A673 (cell line): Measurements from ENCODE around the gene GRK1.

Experiments
- EZH2 ChIP-seq: fragments of 200-600 bp; sonication (generic); IDR thresholded peaks from 2 replicates; pipeline ENCODE4 v1.6.1; 2017; ENCODE audit warnings: borderline replicate concordance, low read depth, mild to moderate bottlenecking, mixed read lengths, antibody characterized with exemption, low read length; ENCODE audit not compliant: poor library complexity, severe bottlenecking
- TF ChIP-seq, protein P1 (sequence below): fragments of 300-800, 200-600 bp; sonication (generic); conservative IDR thresholded peaks from 2 replicates; pipeline ENCODE4 v1.5.1; 2017; ENCODE audit warnings: low read depth, mild to moderate bottlenecking, antibody characterized with exemption, low read length, moderate library complexity, mixed read lengths

DNA sequence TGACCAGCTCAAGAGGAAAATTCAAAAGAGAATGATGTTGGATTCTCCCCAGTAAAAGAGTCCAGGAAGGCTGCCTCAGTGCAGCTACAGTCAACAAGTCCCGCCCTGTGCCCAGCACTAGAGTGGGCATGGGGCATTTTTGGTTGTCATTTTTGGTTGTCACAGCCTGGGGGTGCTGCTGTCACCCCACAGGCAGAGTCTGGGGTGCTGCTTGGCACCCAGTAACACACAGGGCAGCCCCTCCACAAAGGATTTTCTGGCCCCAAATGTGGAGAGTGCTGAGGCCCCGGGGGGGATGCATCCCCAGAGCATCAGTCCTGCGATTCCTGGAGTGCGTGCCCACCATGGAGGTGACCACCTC is 63.8 kb downstream of the GRK1 start:
- TF ChIP-seq, protein P1, sequence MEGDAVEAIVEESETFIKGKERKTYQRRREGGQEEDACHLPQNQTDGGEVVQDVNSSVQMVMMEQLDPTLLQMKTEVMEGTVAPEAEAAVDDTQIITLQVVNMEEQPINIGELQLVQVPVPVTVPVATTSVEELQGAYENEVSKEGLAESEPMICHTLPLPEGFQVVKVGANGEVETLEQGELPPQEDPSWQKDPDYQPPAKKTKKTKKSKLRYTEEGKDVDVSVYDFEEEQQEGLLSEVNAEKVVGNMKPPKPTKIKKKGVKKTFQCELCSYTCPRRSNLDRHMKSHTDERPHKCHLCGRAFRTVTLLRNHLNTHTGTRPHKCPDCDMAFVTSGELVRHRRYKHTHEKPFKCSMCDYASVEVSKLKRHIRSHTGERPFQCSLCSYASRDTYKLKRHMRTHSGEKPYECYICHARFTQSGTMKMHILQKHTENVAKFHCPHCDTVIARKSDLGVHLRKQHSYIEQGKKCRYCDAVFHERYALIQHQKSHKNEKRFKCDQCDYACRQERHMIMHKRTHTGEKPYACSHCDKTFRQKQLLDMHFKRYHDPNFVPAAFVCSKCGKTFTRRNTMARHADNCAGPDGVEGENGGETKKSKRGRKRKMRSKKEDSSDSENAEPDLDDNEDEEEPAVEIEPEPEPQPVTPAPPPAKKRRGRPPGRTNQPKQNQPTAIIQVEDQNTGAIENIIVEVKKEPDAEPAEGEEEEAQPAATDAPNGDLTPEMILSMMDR, result no peak
- no peak for TF ChIP-seq EZH2
